PC-9 (cell line): ENCODE measurements around the gene PDIA5.

Experiments used
- EZH2 ChIP-seq: fragments of 200-600 bp; sonication (generic); IDR thresholded peaks from 2 replicates; pipeline ENCODE4 v1.8.0; 2017; ENCODE audit warnings: antibody characterized with exemption, low read depth
- TF ChIP-seq, protein P1 (sequence below): fragments of 200-600 bp; sonication (generic); conservative IDR thresholded peaks from 2 replicates; pipeline ENCODE4 v1.6.1; 2017; ENCODE audit warnings: mixed run types, antibody characterized with exemption, mild to moderate bottlenecking, moderate library complexity

DNA sequence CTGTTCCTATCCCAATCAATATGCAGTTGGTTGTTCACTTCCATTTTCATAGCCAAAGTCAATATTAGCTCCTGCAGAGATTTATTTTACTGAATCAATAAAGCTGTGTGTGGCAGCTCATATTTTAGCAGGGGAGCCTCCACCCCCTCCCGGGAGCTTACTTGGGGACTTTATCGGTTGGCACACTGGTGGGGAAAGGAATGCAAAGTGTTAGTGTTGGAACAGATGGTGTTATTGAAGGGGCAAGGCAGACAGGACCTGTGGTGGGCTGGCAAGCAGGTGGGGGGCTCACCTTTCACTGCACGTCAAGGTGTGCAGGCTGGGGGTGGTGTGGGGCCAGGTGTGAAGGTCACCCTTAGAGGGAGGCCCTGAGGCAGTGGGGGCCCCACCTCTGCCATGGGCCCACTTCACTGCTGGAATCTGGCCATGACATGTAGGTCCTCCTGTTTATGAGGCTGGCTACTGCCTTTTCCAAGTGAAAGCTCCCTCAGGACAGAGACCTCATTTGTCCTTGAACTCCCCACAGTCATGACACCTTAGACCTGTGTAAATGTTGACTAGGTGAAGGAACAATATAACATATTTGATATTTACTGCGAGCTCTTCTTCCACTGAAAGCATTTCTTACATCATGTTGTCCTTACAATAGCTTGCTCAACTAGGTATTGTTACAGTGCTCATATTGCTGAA, 90.9 kb downstream of the PDIA5 start:
- TF ChIP-seq, protein P1, sequence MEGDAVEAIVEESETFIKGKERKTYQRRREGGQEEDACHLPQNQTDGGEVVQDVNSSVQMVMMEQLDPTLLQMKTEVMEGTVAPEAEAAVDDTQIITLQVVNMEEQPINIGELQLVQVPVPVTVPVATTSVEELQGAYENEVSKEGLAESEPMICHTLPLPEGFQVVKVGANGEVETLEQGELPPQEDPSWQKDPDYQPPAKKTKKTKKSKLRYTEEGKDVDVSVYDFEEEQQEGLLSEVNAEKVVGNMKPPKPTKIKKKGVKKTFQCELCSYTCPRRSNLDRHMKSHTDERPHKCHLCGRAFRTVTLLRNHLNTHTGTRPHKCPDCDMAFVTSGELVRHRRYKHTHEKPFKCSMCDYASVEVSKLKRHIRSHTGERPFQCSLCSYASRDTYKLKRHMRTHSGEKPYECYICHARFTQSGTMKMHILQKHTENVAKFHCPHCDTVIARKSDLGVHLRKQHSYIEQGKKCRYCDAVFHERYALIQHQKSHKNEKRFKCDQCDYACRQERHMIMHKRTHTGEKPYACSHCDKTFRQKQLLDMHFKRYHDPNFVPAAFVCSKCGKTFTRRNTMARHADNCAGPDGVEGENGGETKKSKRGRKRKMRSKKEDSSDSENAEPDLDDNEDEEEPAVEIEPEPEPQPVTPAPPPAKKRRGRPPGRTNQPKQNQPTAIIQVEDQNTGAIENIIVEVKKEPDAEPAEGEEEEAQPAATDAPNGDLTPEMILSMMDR: no peak
- no peak for TF ChIP-seq EZH2
